Measurements from ENCODE around the gene VSNL1.
"Not testable (repeated sequence)": the region's sequence is repeated elsewhere in the genome, so short reads cannot be mapped to it uniquely, and the experiment has no call there.

Gene VSNL1

DNA sequence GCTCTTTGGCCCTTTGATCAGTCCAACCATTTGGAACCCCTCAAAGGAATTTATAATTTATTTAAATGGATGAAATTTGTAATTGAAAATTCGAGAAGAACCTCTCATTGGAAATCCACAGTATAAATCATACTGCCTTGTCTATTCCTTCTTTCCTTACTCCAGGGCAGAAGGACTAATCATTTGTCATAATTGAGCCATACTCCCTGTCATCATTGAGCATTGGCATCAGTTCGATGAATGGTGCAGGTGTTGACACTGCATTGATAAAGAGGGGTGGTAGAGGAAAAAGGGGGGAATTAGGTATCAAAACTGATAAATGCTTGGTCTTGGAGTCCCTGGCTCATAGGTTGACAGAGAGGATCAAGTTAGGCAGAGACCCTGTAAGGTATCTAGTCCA is 2.0 kb downstream of the VSNL1 start:
- DNase-seq (ENCODE audit: low spot score): no peak

- no peak for DNase-seq (ENCODE audit: low spot score)
Observed at GRCh38 chr2:17543131-17543660, 2.7 kb downstream of the VSNL1 start.

- DNase-seq (ENCODE audit: low spot score): no peak
Observed at GRCh38 chr2:17543848-17544247, 3.4 kb downstream of the VSNL1 start.

DNA sequence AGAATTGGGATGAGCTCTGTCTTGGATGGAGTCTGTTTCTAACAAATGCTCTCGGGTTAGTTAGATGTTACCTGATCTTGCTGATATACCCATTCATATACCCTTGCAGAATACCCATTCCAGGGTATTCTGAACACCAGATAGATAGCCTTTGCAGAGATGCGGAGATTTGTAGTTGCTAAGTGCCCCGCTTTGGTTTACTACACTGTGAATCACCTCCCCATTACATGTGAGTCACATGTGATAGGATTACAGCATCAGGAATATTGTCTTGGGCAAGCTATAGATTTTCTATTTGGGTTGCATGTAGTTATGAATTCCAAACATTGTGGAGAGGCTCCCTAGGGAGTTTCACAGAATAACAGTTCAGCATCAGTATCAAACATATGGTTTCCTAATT is 3.8 kb downstream of the VSNL1 start:
- DNase-seq (ENCODE audit: low spot score): no peak

GRCh38 chr2:17545680-17546613 is 5.5 kb downstream of the VSNL1 start:
- no peak for DNase-seq (ENCODE audit: low spot score)

DNA sequence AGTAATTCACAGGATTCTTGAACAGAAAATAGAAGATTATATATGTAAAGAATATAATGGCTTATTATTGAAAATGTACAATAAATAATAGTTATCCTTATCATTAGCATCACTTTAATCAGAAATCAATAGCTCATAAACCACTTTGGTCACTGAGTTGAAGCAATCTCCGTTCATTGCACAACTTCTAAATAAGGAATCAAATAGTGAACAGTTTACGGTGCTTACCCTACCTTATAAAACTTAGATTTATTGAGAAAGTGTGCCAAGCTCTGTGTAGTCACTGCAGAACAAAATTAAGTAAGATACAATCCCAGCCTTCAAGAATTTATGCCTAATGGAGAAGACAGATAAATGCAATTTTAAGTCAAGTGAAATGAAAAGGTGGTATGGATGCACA is 6.7 kb downstream of the VSNL1 start:
- no peak for DNase-seq (ENCODE audit: low spot score)

- no peak for DNase-seq (ENCODE audit: low spot score)
Observed at GRCh38 chr2:17547737-17548136, 7.2 kb downstream of the VSNL1 start.

DNA sequence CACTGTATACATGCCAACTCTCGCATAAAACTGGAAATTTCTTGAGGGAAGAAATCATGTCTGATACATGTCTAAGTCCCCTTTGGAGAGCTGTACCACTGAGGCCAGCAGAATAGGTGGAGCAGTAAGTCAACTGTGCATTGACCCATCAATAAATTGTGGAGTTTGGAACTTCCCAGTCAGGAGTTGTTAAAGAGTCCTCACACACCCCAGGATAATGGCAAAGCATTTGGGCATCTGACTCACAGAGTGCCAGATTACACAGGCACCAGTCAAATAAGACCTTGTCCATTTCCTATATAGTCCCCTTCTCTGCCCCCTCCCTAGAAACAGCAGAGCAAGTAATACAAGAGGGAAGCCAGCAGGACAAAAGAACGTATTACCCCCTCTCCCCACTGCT is 10.4 kb downstream of the VSNL1 start:
- no peak for DNase-seq (ENCODE audit: low spot score)

DNA sequence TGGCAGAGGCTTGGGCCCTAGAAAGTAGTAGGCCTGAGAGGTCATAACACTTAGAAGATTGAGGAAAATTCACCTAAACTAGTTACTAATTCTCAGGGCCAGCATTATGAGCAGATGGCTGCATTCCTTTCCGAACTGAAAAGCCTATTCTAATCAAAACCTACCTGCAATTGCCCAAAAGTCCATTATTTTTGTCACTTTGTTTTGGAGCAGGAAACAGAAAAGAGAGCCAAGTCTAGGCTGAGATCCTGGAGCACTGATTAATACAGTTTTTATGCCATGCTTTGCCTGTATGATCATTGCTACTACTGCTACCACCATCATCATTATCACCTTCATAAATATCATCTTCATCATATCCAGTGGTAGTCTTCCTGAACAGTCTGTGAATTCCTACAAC is 14.7 kb downstream of the VSNL1 start:
- DNase-seq (ENCODE audit: low spot score): no peak

DNA sequence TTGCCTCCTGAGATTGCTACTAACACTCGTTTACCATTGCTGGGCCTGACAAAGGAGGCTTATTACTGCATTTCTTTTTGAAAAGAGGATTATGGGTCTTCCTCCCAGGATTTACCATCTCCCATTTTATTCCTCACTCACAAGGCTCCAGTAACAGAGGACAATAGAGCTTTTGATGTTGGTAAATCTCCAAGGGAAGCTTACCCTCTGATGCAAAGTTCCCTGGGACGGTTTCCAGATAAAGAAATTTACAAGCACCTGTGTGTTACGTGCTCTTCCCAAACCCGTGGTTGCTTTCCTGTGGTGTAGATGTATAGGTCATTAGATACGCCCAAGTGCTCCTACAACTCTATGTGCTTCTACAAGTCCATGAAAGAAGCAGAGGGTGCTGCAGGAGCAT is 17.1 kb downstream of the VSNL1 start:
- no peak for DNase-seq (ENCODE audit: low spot score)

GRCh38 chr2:17558053-17558452 is 17.6 kb downstream of the VSNL1 start:
- no peak for DNase-seq (ENCODE audit: low spot score)

- DNase-seq (ENCODE audit: low spot score): no peak
Observed at GRCh38 chr2:17558878-17559277, 18.4 kb downstream of the VSNL1 start.

DNA sequence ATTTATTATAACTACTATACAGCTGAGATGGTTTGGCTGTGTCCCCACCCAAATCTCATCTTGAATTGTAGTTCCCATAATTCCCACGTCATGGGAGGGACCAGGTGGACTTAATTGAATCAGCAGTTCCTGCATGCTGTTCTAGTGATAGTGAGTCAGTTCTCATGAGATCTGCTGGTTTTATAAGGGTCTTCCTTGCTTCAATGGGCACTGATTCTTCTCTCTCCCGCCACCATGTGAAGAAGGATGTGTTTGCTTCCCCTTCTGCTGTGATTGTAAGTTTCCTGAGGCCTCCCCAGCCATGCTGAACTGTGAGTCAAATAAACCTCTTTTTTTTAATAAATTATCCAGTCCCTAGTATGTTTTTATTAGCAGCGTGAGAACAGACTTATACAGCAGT is 25.2 kb downstream of the VSNL1 start:
- DNase-seq (ENCODE audit: low spot score): not testable (repeated sequence)

- DNase-seq (ENCODE audit: low spot score): no peak
Observed at GRCh38 chr2:17571681-17572080, 31.2 kb downstream of the VSNL1 start.

GRCh38 chr2:17573085-17573803 is 32.7 kb downstream of the VSNL1 start:
- DNase-seq (ENCODE audit: low spot score): no peak

DNA sequence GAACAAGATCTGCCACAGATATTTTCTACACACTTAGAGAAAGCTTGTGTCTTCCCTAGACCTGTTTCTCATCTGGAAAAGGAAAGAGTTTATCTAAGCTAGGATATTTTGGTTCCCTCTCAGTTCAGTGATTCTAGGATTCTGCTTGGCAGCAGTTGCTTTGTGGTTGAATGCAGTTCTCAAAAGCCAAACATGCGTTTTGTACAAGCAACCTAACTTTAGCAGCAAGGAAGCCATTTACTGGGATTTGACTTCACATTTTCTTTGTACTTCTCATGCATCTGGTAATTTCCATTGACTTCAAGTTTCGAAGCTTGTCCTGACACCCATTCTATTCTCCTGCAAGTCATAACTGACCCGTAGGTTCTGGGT is 33.3 kb downstream of the VSNL1 start:
- no peak for DNase-seq (ENCODE audit: low spot score)

DNA sequence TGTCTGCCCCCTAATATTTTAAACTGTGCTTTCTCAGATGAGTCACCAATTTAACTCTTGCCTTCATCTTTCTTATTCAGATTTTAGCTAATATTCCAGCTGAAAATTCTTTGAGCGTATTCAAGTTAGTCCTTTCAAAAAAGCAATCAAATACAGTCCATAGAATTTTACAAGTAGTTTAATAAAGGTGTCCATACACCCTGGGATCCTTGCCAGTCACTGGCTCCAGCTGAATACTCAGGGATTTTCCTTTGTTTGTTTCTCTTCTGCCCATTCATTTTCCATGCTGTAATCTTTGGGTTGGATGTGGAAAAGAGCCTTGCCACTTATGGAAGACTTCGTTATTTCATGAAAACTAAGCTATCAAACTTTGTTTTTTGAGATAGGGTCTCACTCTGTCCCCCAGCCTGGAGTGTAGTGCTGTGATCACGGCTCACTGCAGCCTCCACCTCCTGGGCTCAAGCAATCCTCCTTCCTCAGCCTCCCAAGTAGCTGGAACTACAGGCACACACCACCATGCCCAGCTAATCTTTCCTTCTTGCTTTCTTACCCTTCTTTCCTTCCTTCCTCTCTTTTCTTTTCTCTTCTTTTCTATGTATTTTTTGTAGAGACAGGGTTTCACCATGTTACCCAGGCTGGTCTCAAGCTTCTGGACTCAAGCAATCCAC is 34.0 kb downstream of the VSNL1 start:
- no peak for DNase-seq (ENCODE audit: low spot score)

- DNase-seq (ENCODE audit: low spot score): no peak
Observed at GRCh38 chr2:17576802-17577201, 36.3 kb downstream of the VSNL1 start.

GRCh38 chr2:17578466-17578928 is 38.0 kb downstream of the VSNL1 start:
- DNase-seq (ENCODE audit: low spot score): no peak

GRCh38 chr2:17579605-17580318 is 39.3 kb downstream of the VSNL1 start:
- no peak for DNase-seq (ENCODE audit: low spot score)

DNA sequence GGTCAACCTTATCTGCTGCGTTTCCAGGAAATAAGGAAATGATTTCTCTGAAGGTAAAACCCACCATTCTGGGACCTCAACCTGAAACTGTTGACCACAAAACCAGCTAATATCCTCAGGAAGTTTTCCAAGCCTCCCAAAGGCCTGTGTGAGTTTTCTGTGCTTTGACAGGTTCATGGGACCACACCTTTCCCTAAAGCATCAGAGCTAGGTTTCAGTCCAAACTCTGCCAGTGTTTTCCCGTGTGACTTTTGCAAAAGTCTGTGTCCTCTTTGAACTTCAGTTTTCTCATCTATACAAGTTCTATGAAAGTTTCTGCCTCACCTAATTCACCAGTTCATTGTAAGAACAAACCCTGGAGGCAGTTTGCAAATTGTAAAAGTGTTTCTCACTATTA is 39.8 kb downstream of the VSNL1 start:
- DNase-seq (ENCODE audit: low spot score): no peak

DNA sequence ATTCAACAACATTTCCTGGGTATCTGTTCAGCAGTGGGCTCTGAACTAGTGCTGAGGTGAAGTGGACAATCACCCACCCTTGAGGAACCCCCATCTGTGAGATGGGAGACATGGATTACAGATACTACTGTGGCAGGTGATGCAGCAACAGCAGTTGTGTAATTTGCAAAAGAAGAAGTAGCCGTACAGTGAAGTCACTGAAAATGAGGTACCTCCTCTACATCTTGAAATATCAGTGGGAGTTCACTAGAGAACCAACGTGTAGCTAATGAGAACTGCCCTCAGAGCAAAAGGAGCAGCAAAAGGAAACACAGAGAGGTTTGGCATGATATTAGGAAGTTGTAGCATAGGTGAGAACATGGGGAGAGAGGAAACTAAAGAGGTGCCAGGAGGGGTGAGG is 41.3 kb downstream of the VSNL1 start:
- no peak for DNase-seq (ENCODE audit: low spot score)
